ENCODE results near the gene RNF144B.

Gene RNF144B

DNA sequence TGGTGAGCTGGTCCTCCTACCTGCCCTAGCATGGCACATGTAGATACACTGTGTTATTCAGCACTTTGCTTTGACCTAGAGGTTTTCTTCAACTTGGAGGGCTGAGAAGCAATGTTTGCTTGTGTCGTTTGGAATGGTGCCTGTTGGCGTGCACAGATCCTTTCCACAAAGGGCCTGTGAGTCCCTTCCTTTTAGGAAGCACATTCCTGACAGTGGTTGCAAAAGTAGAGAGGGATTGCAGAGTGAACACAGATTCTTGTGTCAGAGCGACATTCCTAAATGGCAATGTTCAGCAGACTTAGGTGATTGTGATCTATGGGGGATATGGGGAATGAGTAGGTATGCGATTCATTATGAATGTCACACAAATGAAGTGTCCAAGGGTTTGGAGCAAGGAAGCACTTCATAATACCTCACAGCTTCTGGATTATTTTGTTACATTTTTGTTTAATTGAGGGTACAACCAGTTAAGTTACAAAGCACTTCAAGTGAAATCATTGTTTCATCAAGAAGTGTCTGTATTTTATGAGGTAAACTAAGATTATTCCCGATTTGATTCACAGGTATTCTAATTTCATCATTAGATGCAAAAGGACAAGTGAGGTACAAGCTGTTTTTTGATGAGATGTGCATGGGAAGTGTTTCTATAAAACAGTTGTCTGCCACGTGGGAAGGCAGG lies 713 bp upstream of the RNF144B start:
- TF ChIP-seq, protein P1, sequence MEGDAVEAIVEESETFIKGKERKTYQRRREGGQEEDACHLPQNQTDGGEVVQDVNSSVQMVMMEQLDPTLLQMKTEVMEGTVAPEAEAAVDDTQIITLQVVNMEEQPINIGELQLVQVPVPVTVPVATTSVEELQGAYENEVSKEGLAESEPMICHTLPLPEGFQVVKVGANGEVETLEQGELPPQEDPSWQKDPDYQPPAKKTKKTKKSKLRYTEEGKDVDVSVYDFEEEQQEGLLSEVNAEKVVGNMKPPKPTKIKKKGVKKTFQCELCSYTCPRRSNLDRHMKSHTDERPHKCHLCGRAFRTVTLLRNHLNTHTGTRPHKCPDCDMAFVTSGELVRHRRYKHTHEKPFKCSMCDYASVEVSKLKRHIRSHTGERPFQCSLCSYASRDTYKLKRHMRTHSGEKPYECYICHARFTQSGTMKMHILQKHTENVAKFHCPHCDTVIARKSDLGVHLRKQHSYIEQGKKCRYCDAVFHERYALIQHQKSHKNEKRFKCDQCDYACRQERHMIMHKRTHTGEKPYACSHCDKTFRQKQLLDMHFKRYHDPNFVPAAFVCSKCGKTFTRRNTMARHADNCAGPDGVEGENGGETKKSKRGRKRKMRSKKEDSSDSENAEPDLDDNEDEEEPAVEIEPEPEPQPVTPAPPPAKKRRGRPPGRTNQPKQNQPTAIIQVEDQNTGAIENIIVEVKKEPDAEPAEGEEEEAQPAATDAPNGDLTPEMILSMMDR (IDR thresholded peaks at IDR 0.05; ENCODE audit: control insufficient read depth, extremely low read depth, insufficient read depth) = no peak
- peak overlapping the region; percentile 75; the same call in 1 of the 2 replicates for H3K4me3 ChIP-seq (ENCODE audit: low read depth, low read length)
- DNase-seq (ENCODE audit: low read depth) = peak; percentile 37

- no peak for DNase-seq (ENCODE audit: low read depth)
- peak overlapping the region; percentile 75 for H3K4me3 ChIP-seq (ENCODE audit: low read depth, low read length)
- TF ChIP-seq, protein P1 (IDR thresholded peaks at IDR 0.05; ENCODE audit: control insufficient read depth, extremely low read depth, insufficient read depth) = no peak
Observed at GRCh38 chr6:18388271-18388670, 1.1 kb downstream of the RNF144B start.

DNA sequence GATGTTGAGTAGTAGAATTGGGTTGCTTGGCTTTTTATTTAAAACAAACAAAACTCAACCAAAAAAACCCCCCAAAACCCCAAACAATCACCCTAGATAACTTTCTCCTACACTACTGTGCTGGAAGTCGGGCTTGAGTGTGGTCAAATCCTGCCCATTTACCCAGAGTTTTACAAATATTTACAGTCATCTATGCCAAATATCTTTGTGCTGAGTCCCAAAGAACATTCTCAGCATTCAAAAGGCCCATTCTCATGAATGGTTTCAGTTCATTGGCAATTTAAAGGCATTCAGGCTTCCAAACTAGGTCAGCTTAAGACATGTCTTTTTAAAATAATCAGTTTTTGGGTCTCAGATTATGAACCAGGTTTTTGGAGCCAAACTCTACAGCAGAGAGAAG lies 1.8 kb downstream of the RNF144B start:
- peak; percentile 73 for DNase-seq (ENCODE audit: low read depth)
- TF ChIP-seq, protein P1 (IDR thresholded peaks at IDR 0.05; ENCODE audit: control insufficient read depth, extremely low read depth, insufficient read depth) = no peak
- H3K4me3 ChIP-seq (ENCODE audit: low read depth, low read length) = peak overlapping the region; percentile 75

GRCh38 chr6:18389479-18389878 lies 2.3 kb downstream of the RNF144B start:
- TF ChIP-seq, protein P1 (IDR thresholded peaks at IDR 0.05; ENCODE audit: control insufficient read depth, extremely low read depth, insufficient read depth) = no peak
- peak overlapping the region; percentile 75 for H3K4me3 ChIP-seq (ENCODE audit: low read depth, low read length)
- no peak for DNase-seq (ENCODE audit: low read depth)

- H3K4me3 ChIP-seq (ENCODE audit: low read depth, low read length) = no peak overlapping the region
- TF ChIP-seq, protein P1 (IDR thresholded peaks at IDR 0.05; ENCODE audit: control insufficient read depth, extremely low read depth, insufficient read depth) = no peak
- DNase-seq (ENCODE audit: low read depth) = no peak
Observed at GRCh38 chr6:18390476-18390875, 3.3 kb downstream of the RNF144B start.

DNA sequence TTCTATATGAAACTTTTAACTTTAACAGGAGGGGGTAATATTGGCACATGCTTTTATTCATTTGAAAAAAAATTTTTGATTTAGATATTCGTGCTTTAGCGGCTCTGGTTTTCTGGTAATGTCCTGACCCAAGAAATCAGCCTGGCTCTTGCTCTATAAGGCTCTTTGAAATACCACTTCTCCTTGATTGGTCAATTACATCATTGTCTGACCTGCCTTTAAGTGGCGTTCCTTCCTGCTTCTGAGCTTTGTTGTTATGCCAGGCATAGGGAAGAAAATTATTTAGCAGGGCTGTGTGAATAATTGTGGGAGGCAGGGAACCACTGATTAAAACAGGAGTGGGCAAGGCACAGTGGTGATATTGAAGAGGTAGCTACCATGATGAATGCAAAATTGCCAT lies 3.9 kb downstream of the RNF144B start:
- DNase-seq (ENCODE audit: low read depth) = no peak
- H3K4me3 ChIP-seq (ENCODE audit: low read depth, low read length) = no peak overlapping the region
- TF ChIP-seq, protein P1 (IDR thresholded peaks at IDR 0.05; ENCODE audit: control insufficient read depth, extremely low read depth, insufficient read depth) = no peak

GRCh38 chr6:18392346-18392877 lies 5.3 kb downstream of the RNF144B start:
- TF ChIP-seq, protein P1 (IDR thresholded peaks at IDR 0.05; ENCODE audit: control insufficient read depth, extremely low read depth, insufficient read depth) = no peak
- no peak overlapping the region for H3K4me3 ChIP-seq (ENCODE audit: low read depth, low read length)
- DNase-seq (ENCODE audit: low read depth) = no peak
